GM18907 (cell line): Measurements from ENCODE around the gene REXO4.

Experiments
- ATAC-seq: cut with Tn5 transposase; IDR thresholded peaks from one replicate; pipeline ENCODE4 v1.9.1; 2021; ENCODE audit warnings: mild to moderate bottlenecking, moderate library complexity; ENCODE audit not compliant: unreplicated experiment

The REXO4 gene

GRCh38 chr9:133370685-133371084 lies 47.1 kb downstream of the REXO4 start:
- ATAC-seq: no peak

- ATAC-seq: no peak
Measured at GRCh38 chr9:133369933-133370332, 47.9 kb downstream of the REXO4 start.

GRCh38 chr9:133369422-133369821 lies 48.4 kb downstream of the REXO4 start:
- no peak for ATAC-seq

GRCh38 chr9:133368249-133368881 lies 49.4 kb downstream of the REXO4 start:
- ATAC-seq: no peak

GRCh38 chr9:133367778-133368177 lies 50.0 kb downstream of the REXO4 start:
- ATAC-seq: no peak

GRCh38 chr9:133367221-133367620 lies 50.6 kb downstream of the REXO4 start:
- no peak for ATAC-seq

- ATAC-seq: no peak
Measured at GRCh38 chr9:133366435-133366834, 51.4 kb downstream of the REXO4 start.

- no peak for ATAC-seq
Measured at GRCh38 chr9:133362359-133363044, 55.3 kb downstream of the REXO4 start.

GRCh38 chr9:133361507-133362092 lies 56.2 kb downstream of the REXO4 start:
- no peak for ATAC-seq

GRCh38 chr9:133360400-133361393 lies 57.1 kb downstream of the REXO4 start:
- ATAC-seq: no peak

- ATAC-seq: no peak
Measured at GRCh38 chr9:133359399-133360175, 58.2 kb downstream of the REXO4 start.

- no peak for ATAC-seq
Measured at GRCh38 chr9:133357656-133358055, 60.2 kb downstream of the REXO4 start.

GRCh38 chr9:133356391-133357091 lies 61.3 kb downstream of the REXO4 start, which contains the start of the genes SURF1 and SURF2:
Gene SURF1, minus strand, starts transcription at chr9:133356487. Its CDS starts 34 bp downstream, at chr9:133356453.
Gene SURF2, plus strand, starts transcription at chr9:133356550. Its CDS starts 43 bp downstream, at chr9:133356593.
- ATAC-seq: peak; percentile 44
